Gastroesophageal sphincter (tissue), 4 donors: ENCODE data around the gene FHIT. TPM values are rescaled to one million over a fixed set of nuclear protein-coding genes. Genes with fewer than 3 reads are reported as not detected.

Experiments used
- ATAC-seq: fragments of 150-250 bp; one replicate; pipeline ENCODE4 v1.9.1; 2016; ENCODE audit warnings: mild to moderate bottlenecking, moderate library complexity
- H3K27ac ChIP-seq, 4 donors: fragments of 200-600 bp; sonication (generic) in 3 of 4; 1 replicate in 3 of 4; 2 replicates in 1 of 4; pipeline ENCODE4 v1.5.1; 2016 to 2019
- H3K27me3 ChIP-seq: fragments of 200-600 bp; sonication (generic); one replicate; pipeline ENCODE4 v1.5.1; 2019
- H3K36me3 ChIP-seq, 2 donors: fragments of 200-600 bp; sonication (generic); one replicate each; pipeline ENCODE4 v1.5.1; 2019; ENCODE audit warnings: control low read depth in 1 of 2
- H3K4me1 ChIP-seq, 3 donors: fragments of 200-600 bp; sonication (generic); 1 replicate in 2 of 3; 2 replicates in 1 of 3; pipeline ENCODE4 v1.5.1; 2016 to 2019; ENCODE audit warnings: control low read depth in 2 of 3
- H3K4me3 ChIP-seq, 2 donors: fragments of 200-600 bp; sonication (generic); one replicate each; pipeline ENCODE4 v1.5.1; 2019; ENCODE audit warnings: mild to moderate bottlenecking in 1 of 2, moderate library complexity in 1 of 2
- H3K9me3 ChIP-seq, 3 donors: fragments of 200-600 bp; sonication (generic); one replicate each; pipeline ENCODE4 v1.5.1; 2017 to 2019; ENCODE audit warnings: control low read depth in 2 of 3
- EP300 ChIP-seq: sonication (generic); formaldehyde crosslinking; IDR thresholded peaks from one replicate; pipeline ENCODE4 v1.6.1; 2017; ENCODE audit warnings: antibody characterized with exemption, mild to moderate bottlenecking
- POLR2A ChIP-seq, 2 donors: fragments of 450-650 bp; IDR thresholded peaks; one replicate each; pipeline ENCODE4 v1.6.1; 2017; ENCODE audit warnings: antibody characterized with exemption in 2 of 2, mild to moderate bottlenecking in 2 of 2, moderate library complexity in 1 of 2
- POLR2AphosphoS5 ChIP-seq: sonication (generic); formaldehyde crosslinking; IDR thresholded peaks from one replicate; pipeline ENCODE4 v1.6.1; 2017; ENCODE audit warnings: antibody characterized with exemption
- WGBS, 2 donors: methylation state at CpG; one replicate each; pipeline ENCODE4 v1.1.5; 2018; ENCODE audit warnings: low coverage in 1 of 2; 5-methylcytosine and 5-hydroxymethylcytosine counted together
- total RNA-seq, 4 donors: library from RNA; depleted of rRNA; stranded (reverse); fragments of >200 nt; gene quantifications; one replicate each; pipeline ENCODE4 v1.1.0, GENCODE V29; 2016
- TF ChIP-seq, protein P1 (sequence below), 4 experiments: fragments of 200-600 bp in 2 of 4; fragments of 450-650 bp in 2 of 4; sonication (generic) in 1 of 4; IDR thresholded peaks; one replicate each; pipeline ENCODE4 v1.5.1; 2017 to 2019; ENCODE audit warnings: antibody characterized with exemption in 4 of 4, mild to moderate bottlenecking in 2 of 4, moderate library complexity in 2 of 4

The FHIT gene
- total RNA-seq, 4 donors from 2014 or later: 1.4 to 7.3 (median 3.9) TPM

DNA sequence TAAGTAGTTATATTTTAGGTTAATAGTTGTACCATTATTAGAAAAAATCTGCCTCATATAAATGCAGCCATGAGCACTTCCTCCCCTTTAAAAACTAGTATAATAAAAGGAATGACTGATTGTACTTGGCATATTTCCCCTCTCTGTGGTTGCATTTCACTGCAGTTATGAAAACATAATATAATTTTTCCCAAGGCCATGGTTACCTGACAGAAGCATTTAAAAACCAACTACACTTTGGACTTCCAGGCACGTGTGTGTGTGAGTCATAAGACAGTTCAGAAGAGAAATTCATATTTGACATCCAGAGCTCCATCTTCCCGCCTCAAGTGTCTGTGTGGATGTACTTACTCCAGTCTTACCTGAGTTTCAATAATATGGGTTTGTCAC lies 1373.2 kb downstream of the FHIT start:
- TF ChIP-seq EP300 (no peak), POLR2A (IDR thresholded peaks at IDR 0.05) (no peak), POLR2AphosphoS5 (no peak)
- TF ChIP-seq, protein P1, sequence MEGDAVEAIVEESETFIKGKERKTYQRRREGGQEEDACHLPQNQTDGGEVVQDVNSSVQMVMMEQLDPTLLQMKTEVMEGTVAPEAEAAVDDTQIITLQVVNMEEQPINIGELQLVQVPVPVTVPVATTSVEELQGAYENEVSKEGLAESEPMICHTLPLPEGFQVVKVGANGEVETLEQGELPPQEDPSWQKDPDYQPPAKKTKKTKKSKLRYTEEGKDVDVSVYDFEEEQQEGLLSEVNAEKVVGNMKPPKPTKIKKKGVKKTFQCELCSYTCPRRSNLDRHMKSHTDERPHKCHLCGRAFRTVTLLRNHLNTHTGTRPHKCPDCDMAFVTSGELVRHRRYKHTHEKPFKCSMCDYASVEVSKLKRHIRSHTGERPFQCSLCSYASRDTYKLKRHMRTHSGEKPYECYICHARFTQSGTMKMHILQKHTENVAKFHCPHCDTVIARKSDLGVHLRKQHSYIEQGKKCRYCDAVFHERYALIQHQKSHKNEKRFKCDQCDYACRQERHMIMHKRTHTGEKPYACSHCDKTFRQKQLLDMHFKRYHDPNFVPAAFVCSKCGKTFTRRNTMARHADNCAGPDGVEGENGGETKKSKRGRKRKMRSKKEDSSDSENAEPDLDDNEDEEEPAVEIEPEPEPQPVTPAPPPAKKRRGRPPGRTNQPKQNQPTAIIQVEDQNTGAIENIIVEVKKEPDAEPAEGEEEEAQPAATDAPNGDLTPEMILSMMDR (IDR thresholded peaks at IDR 0.05): no peak
- ATAC-seq: no peak
- no peak overlapping the region for H3K27ac ChIP-seq
- WGBS, 2 donors: 80 to 85% methylated on average over 1 to 2 of the region's 2 CpGs
- H3K4me1 ChIP-seq: no peaks in the 10 kb centered on the region
- no peaks in the 10 kb centered on the region for H3K9me3 ChIP-seq
- H3K36me3 ChIP-seq: no peaks in the 10 kb centered on the region
- no peak overlapping the region for H3K4me3 ChIP-seq
- no peaks in the 10 kb centered on the region for H3K27me3 ChIP-seq

DNA sequence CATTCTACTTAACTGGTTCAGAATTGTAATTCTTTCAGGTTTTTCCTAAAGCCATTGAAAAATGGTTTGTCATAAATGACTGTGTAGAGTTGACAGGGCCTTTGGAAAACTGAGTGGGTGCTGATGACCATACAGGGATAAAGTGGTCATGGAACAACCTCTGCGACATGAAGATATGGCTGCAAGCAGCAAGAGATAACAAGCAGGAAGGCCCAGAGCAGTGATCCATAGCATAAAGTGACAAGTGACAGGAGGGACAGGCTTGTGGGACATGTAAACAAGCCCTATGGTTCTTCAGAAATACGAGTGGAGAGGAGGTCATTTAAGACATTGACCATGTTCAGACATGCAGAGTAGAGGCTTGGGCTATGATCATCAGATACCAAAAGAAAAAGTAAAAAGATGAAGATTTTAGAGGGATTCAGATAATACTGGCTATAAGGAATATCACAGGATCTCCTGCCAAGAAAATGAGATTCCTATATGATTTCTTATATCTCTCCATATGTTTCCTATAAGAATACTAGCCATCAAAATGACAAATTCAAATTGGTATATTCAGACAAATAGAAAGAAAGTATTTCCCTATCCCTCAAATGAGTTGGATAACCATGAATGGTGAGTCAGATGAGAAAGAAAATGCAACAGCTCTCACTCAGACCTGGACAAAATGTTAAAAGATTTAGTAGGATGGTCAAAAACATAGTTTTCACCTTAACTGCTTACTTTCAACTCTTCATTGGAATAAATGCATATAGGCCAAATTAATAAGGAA lies 1373.8 kb downstream of the FHIT start:
- no peak overlapping the region for H3K27ac ChIP-seq
- 71 to 83% methylated on average over 2 of the region's 2 CpGs for WGBS, 2 donors
- H3K27me3 ChIP-seq: no peaks in the 10 kb centered on the region
- no peaks in the 10 kb centered on the region for H3K4me1 ChIP-seq
- no peak overlapping the region for H3K4me3 ChIP-seq
- no peak for ATAC-seq
- H3K36me3 ChIP-seq: no peaks in the 10 kb centered on the region
- H3K9me3 ChIP-seq: no peaks in the 10 kb centered on the region
- TF ChIP-seq EP300 (no peak), POLR2A (IDR thresholded peaks at IDR 0.05) (no peak), POLR2AphosphoS5 (no peak)
- TF ChIP-seq, protein P1 (IDR thresholded peaks at IDR 0.05): no peak

DNA sequence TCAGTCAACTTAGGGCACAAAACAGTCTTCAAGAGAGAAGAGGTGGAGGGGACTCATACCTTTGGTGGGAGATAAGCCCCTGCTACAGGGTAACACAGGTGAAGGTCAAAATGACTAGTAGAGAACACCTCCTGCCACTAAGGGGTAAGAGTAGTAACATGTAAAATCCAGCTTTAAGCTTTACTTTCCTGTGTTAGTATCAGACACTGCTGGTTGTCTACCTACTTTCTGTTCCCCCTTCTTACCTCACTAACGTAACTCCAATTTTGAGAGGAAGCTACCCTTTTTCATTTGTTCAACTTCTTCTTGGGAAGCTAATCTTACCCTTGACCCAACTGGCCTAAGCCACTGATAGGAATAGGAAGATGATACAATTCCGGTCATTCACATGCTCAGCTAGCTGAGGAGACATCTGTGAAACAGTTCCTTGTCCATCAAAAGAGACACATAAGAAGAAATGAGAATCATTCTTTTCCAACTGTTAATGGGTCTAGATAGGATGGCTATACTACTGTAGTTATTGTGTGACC lies 1374.7 kb downstream of the FHIT start:
- no peaks in the 10 kb centered on the region for H3K4me1 ChIP-seq
- no peak for ATAC-seq
- no peaks in the 10 kb centered on the region for H3K9me3 ChIP-seq
- no peak overlapping the region for H3K4me3 ChIP-seq
- no peak overlapping the region for H3K27ac ChIP-seq
- no peaks in the 10 kb centered on the region for H3K36me3 ChIP-seq
- TF ChIP-seq POLR2A (IDR thresholded peaks at IDR 0.05) (no peak), POLR2AphosphoS5 (no peak), EP300 (no peak)
- TF ChIP-seq, protein P1 (IDR thresholded peaks at IDR 0.05): no peak
- 57 to 100% methylated on average over 2 of the region's 2 CpGs for WGBS, 2 donors
- no peaks in the 10 kb centered on the region for H3K27me3 ChIP-seq

DNA sequence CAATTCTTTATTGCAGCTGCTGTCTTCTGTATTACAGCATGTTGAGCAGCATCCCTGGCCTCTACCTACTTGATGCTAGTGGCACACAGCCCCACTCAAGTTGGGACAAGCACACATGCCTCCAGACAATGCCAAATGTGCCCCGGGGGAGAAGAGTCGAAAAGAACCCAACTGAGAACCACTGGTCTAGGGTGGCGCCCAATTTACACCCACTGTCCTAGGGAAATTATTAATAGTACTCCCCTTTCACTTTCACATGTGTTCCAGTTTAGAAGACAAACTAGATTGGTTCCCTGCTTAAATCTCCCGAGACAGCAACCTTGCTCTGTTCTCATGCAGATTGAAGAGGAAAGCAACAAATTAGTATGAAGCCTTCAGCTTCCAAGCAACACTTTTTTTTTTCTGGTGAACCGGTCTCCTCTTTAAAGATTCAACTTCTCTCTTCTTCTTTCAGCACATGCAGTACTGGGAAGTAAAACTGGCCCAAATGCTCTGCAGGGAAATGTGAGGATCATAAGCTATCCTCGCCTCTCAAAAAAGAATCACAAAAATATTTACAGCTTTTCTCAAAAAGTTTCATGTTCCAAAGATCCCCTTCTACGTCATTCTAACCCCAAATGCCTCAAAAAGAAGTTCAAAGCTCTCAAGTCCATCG lies 1377.5 kb downstream of the FHIT start:
- no peak for ATAC-seq
- TF ChIP-seq, protein P1 (IDR thresholded peaks at IDR 0.05): no peak
- no peak for TF ChIP-seq POLR2AphosphoS5
- no peak for TF ChIP-seq EP300
- TF ChIP-seq POLR2A (IDR thresholded peaks at IDR 0.05): no peak

More for the DNA sequence above, 1377.5 kb downstream of the FHIT start:
- Histone ChIP-seq H3K4me1 (no peaks in the 10 kb centered on the region), H3K27me3 (no peaks in the 10 kb centered on the region), H3K27ac (no peak overlapping the region), H3K4me3 (no peak overlapping the region), H3K36me3 (no peaks in the 10 kb centered on the region), H3K9me3 (no peaks in the 10 kb centered on the region)
- WGBS, 2 donors: 67 to 77% methylated on average over 7 of the region's 8 CpGs
